IMR-90 (cell line): ENCODE measurements around the gene PCK2. TPM values are rescaled to one million over a fixed set of nuclear protein-coding genes. Genes with fewer than 3 reads are reported as not detected.

Experiments
- ATAC-seq: fragments of 200-7000 bp; cut with Tn5 transposase; 2 replicates; pipeline ENCODE4 v1.9.1; 2020; ENCODE audit warnings: low read depth, mild to moderate bottlenecking, moderate library complexity
- BruUV-seq: library from RNA; stranded (reverse); fragments of 400-500 nt; replicated peaks from 2 replicates; lab custom pipeline; 2021; lab: Mats Ljungman, UMichigan
- CTCF ChIA-PET: fragments of 300-600 bp; formaldehyde crosslinking; extraction: SDS; loops from one replicate; lab custom pipeline; 2021; ENCODE audit warnings: antibody characterized with exemption; lab: Yijun Ruan, JAX
- POLR2A ChIA-PET: fragments of 300-600 bp; sonication (Branson Sonifier 250); formaldehyde crosslinking; loops from one replicate; lab custom pipeline; 2022; ENCODE audit warnings: antibody characterized with exemption; ENCODE audit not compliant: unreplicated experiment; lab: Charles Lee
- DNase-seq: peaks from one replicate; pipeline ENCODE4 v3.0.0; 2013
- H2AFZ ChIP-seq: replicated peaks from 2 replicates; pipeline ENCODE3; 2013; ENCODE audit warnings: low read length, mild to moderate bottlenecking; ENCODE audit not compliant: poor library complexity
- H2AK5ac ChIP-seq: 2 replicates; pipeline ENCODE4 v1.6.1; 2013; ENCODE audit warnings: low read depth, low read length, inconsistent platforms
- H2AK9ac ChIP-seq: replicated peaks from 2 replicates; pipeline ENCODE3; 2013; ENCODE audit warnings: mild to moderate bottlenecking, low read depth, low read length, moderate library complexity; ENCODE audit not compliant: poor library complexity
- H2BK120ac ChIP-seq: 2 replicates; pipeline ENCODE4 v1.6.1; 2013; ENCODE audit warnings: low read depth, low read length, inconsistent platforms
- H2BK15ac ChIP-seq: 3 replicates; pipeline ENCODE4 v1.6.1; 2013; ENCODE audit warnings: low read depth, low read length, inconsistent platforms
- H2BK20ac ChIP-seq: 2 replicates; pipeline ENCODE4 v1.6.1; 2013; ENCODE audit warnings: low read depth, mild to moderate bottlenecking, inconsistent platforms, low read length, moderate library complexity
- H2BK5ac ChIP-seq: 2 replicates; pipeline ENCODE4 v1.6.1; 2013; ENCODE audit warnings: mild to moderate bottlenecking, low read depth, low read length, inconsistent platforms; ENCODE audit not compliant: poor library complexity, severe bottlenecking
- H3K14ac ChIP-seq: replicated peaks from 2 replicates; pipeline ENCODE4 v1.6.1; 2013; ENCODE audit warnings: low read depth, low read length, inconsistent platforms
- H3K18ac ChIP-seq: 2 replicates; pipeline ENCODE4 v1.6.1; 2013; ENCODE audit warnings: low read depth, low read length, control low read depth
- H3K23ac ChIP-seq: 2 replicates; pipeline ENCODE4 v1.6.1; 2013; ENCODE audit warnings: low read depth, low read length, inconsistent platforms
- H3K27ac ChIP-seq: 2 replicates; pipeline ENCODE4 v1.5.1; 2013; ENCODE audit warnings: mild to moderate bottlenecking, control low read depth, low read length; ENCODE audit not compliant: insufficient read depth
- H3K27me3 ChIP-seq: 2 replicates; pipeline ENCODE4 v1.6.1; 2013; ENCODE audit warnings: low read length; ENCODE audit not compliant: control insufficient read depth, insufficient read depth
- H3K36me3 ChIP-seq: 2 replicates; pipeline ENCODE4 v1.6.1; 2013; ENCODE audit warnings: low read length, mixed read lengths; ENCODE audit not compliant: control insufficient read depth, insufficient read depth
- H3K4ac ChIP-seq: 2 replicates; pipeline ENCODE4 v1.6.1; 2013; ENCODE audit warnings: low read depth, low read length, inconsistent platforms
- H3K4me1 ChIP-seq: 2 replicates; pipeline ENCODE4 v1.6.1; 2013; ENCODE audit warnings: low read length, mixed read lengths; ENCODE audit not compliant: control insufficient read depth, insufficient read depth
- H3K4me2 ChIP-seq: 2 replicates; pipeline ENCODE4 v1.6.1; 2013; ENCODE audit warnings: low read depth, mild to moderate bottlenecking, control low read depth, low read length, moderate library complexity
- H3K4me3 ChIP-seq: 2 replicates; pipeline ENCODE4 v1.5.1; 2013; ENCODE audit warnings: low read depth, mild to moderate bottlenecking, control low read depth, low read length, moderate library complexity; ENCODE audit not compliant: insufficient read depth
- H3K56ac ChIP-seq: 2 replicates; pipeline ENCODE4 v1.6.1; 2013; ENCODE audit warnings: low read length, inconsistent platforms; ENCODE audit not compliant: insufficient read depth; ENCODE audit errors: extremely low read depth
- H3K79me1 ChIP-seq, 2 experiments: 2 replicates each; pipeline ENCODE4 v1.6.1; 2013; ENCODE audit warnings: low read length in 2 of 2, inconsistent platforms in 1 of 2, low read depth in 1 of 2
- H3K9ac ChIP-seq: 2 replicates; pipeline ENCODE4 v1.6.1; 2013; ENCODE audit warnings: low read depth, low read length, control low read depth
- H3K9me1 ChIP-seq: 2 replicates; pipeline ENCODE4 v1.6.1; 2013; ENCODE audit warnings: low read length, inconsistent platforms; ENCODE audit not compliant: insufficient read depth
- H3K9me3 ChIP-seq: 2 replicates; pipeline ENCODE4 v1.6.1; 2013; ENCODE audit warnings: low read length; ENCODE audit not compliant: control insufficient read depth, insufficient read depth
- H4K20me1 ChIP-seq: 2 replicates; pipeline ENCODE4 v1.6.1; 2013; ENCODE audit warnings: low read length, inconsistent platforms; ENCODE audit not compliant: insufficient read depth
- H4K5ac ChIP-seq: 2 replicates; pipeline ENCODE4 v1.6.1; 2013; ENCODE audit warnings: mild to moderate bottlenecking, low read depth, low read length, control low read depth
- H4K8ac ChIP-seq, 2 experiments: 2 replicates each; pipeline ENCODE4 v1.6.1; 2013; ENCODE audit warnings: low read depth in 2 of 2, low read length in 2 of 2, control low read depth in 1 of 2, inconsistent platforms in 1 of 2
- H4K91ac ChIP-seq: 2 replicates; pipeline ENCODE4 v1.6.1; 2013; ENCODE audit warnings: low read depth, low read length, inconsistent platforms; ENCODE audit not compliant: insufficient read depth
- BHLHE40 ChIP-seq: fragments of 150-350 bp; IDR thresholded peaks from 2 replicates; pipeline ENCODE4 v1.6.1; 2016; ENCODE audit warnings: mild to moderate bottlenecking, low read depth, low read length
- CEBPB ChIP-seq: IDR thresholded peaks from 2 replicates; pipeline ENCODE4 v1.6.1; 2012; ENCODE audit warnings: low read depth, low read length, improper control_type of control experiment
- CHD1 ChIP-seq: IDR thresholded peaks from 2 replicates; pipeline ENCODE4 v1.6.1; 2012; ENCODE audit warnings: low read depth, low read length, improper control_type of control experiment
- CTCF ChIP-seq: conservative IDR thresholded peaks from 2 replicates; pipeline ENCODE4 v1.5.1; 2012; ENCODE audit warnings: mild to moderate bottlenecking, low read depth, low read length, improper control_type of control experiment
- ELK1 ChIP-seq: fragments of 150-350 bp; IDR thresholded peaks from 2 replicates; pipeline ENCODE4 v1.6.1; 2016; ENCODE audit warnings: low read depth, mild to moderate bottlenecking, low read length, moderate library complexity, borderline replicate concordance
- FOS ChIP-seq: fragments of 150-350 bp; IDR thresholded peaks from 2 replicates; pipeline ENCODE4 v1.6.1; 2016; ENCODE audit warnings: low read depth, low read length
- MAFK ChIP-seq: IDR thresholded peaks from 2 replicates; pipeline ENCODE4 v1.6.1; 2012; ENCODE audit warnings: low read depth, low read length, improper control_type of control experiment
- MAZ ChIP-seq: IDR thresholded peaks from 2 replicates; pipeline ENCODE4 v1.6.1; 2012; ENCODE audit warnings: low read depth, mild to moderate bottlenecking, low read length, improper control_type of control experiment, moderate library complexity, borderline replicate concordance
- MXI1 ChIP-seq: IDR thresholded peaks from 2 replicates; pipeline ENCODE4 v1.6.1; 2012; ENCODE audit warnings: low read depth, mild to moderate bottlenecking, low read length, moderate library complexity, borderline replicate concordance
- NFE2L2 ChIP-seq: fragments of 150-350 bp; IDR thresholded peaks from 2 replicates; pipeline ENCODE4 v1.6.1; 2016; ENCODE audit warnings: low read depth, mild to moderate bottlenecking, low read length
- POLR2A ChIP-seq: IDR thresholded peaks from 2 replicates; pipeline ENCODE4 v1.6.1; 2012; ENCODE audit warnings: mild to moderate bottlenecking, low read depth, low read length
- RAD21 ChIP-seq: IDR thresholded peaks from 2 replicates; pipeline ENCODE4 v1.6.1; 2012; ENCODE audit warnings: low read length, improper control_type of control experiment
- RCOR1 ChIP-seq: IDR thresholded peaks from 2 replicates; pipeline ENCODE4 v1.6.1; 2012; ENCODE audit warnings: mild to moderate bottlenecking, low read length, improper control_type of control experiment; ENCODE audit not compliant: insufficient replicate concordance
- RFX5 ChIP-seq: IDR thresholded peaks from 2 replicates; pipeline ENCODE4 v1.8.0; 2012; ENCODE audit warnings: low read depth, mild to moderate bottlenecking, low read length, moderate library complexity
- SMC3 ChIP-seq: fragments of 150-350 bp; IDR thresholded peaks from 2 replicates; pipeline ENCODE4 v1.6.1; 2016; ENCODE audit warnings: low read depth, mild to moderate bottlenecking, antibody characterized with exemption, low read length, moderate library complexity
- USF2 ChIP-seq: fragments of 150-350 bp; IDR thresholded peaks from 2 replicates; pipeline ENCODE4 v1.6.1; 2017; ENCODE audit warnings: mild to moderate bottlenecking, antibody characterized with exemption, low read length, low read depth
- WGBS, 2 experiments: methylation state at CpG; one replicate each; pipeline versions ENCODE4 v1.1.5 to v1.1.7; 2013; ENCODE audit warnings: missing lambda C conversion rate in 2 of 2; ENCODE audit not compliant: insufficient read length in 1 of 2; ENCODE audit errors: extremely low coverage in 2 of 2; 5-methylcytosine and 5-hydroxymethylcytosine counted together
- dilution Hi-C: fragments of 300-500 bp; cut with HindIII; formaldehyde crosslinking; loops from one replicate; pipeline ENCODE4 v1.14.3; 2018; ENCODE audit warnings: low sequenced_read_pairs; ENCODE audit not compliant: unreplicated experiment
- in situ Hi-C: fragments of 300-500 bp; cut with MboI; formaldehyde crosslinking; loops from 3 replicates; pipeline ENCODE4 v1.14.3; 2019; ENCODE audit warnings: low sequenced_read_pairs, inconsistent platforms, mixed read lengths
- intact Hi-C: fragments of 100-400 bp; cut with micrococcal nuclease; formaldehyde crosslinking; loops from 2 replicates; pipeline ENCODE4 v1.10.0; 2022
- polyA plus RNA-seq, 3 experiments: library from polyadenylated mRNA; depleted of rRNA; stranded (reverse); fragments of >200 nt; gene quantifications; 2 replicates each; pipeline ENCODE4 v1.2.3, GENCODE V29; 2012; ENCODE audit warnings: low replicate concordance in 1 of 3
- total RNA-seq: library from RNA; depleted of rRNA; stranded (reverse); fragments of >200 nt; gene quantifications from 2 replicates; pipeline ENCODE4 v1.2.3, GENCODE V29; 2012

The PCK2 gene
- total and polyA plus RNA-seq, 2 of the 4 experiments (the other 2 are of a cell fraction) = 13.4 to 29.4 TPM

- DNase-seq (no peak), ATAC-seq (no peak)
- no peak overlapping the region for H4K8ac ChIP-seq
- H4K91ac ChIP-seq = no peak overlapping the region
- in situ Hi-C loops (loop anchor here (5.0 kb wide), 1 partner anchor 36 kb away; the partner anchor contains the start of gene PCK2), dilution Hi-C loops (no loop called here), intact Hi-C loops (no loop called here)
- peaks cover 34% of the 10 kb centered on the region; the same call in 1 of the 2 replicates for H3K27me3 ChIP-seq
- POLR2A ChIA-PET = no interaction called here
- H3K4me1 ChIP-seq = 0 out of 2 replicates have a peak, but pooled peaks cover 2% of the 10 kb centered on the region
- no peak overlapping the region for H2AK5ac ChIP-seq
- no peak overlapping the region for H3K4ac ChIP-seq
- H2BK20ac ChIP-seq = no peak overlapping the region
- no peak overlapping the region for H3K4me3 ChIP-seq
- H2AFZ ChIP-seq = no peak overlapping the region
- 0 out of 2 replicates have a peak, but pooled peaks cover 3% of the 10 kb centered on the region for H3K9me1 ChIP-seq
- H3K56ac ChIP-seq = no peak overlapping the region
- H3K4me2 ChIP-seq = no peak overlapping the region
- CTCF ChIA-PET = interaction anchor here (1.0 to 2.7 kb wide), 3 partner anchors 35 to 53 kb away, joined by 3 to 41 read pairs (median 30); partner anchors contain the start of gene PCK2
- BruUV-seq = no TSS peak
- H3K14ac ChIP-seq = no peak overlapping the region
- no peaks in the 10 kb centered on the region for H3K79me1 ChIP-seq
- no peak overlapping the region for H3K18ac ChIP-seq
- H3K9me3 ChIP-seq = no peaks in the 10 kb centered on the region
- no peak overlapping the region for H2AK9ac ChIP-seq
- no peak for TF ChIP-seq BHLHE40
- no peak for TF ChIP-seq MAFK
- no peak for TF ChIP-seq USF2
- no peak for TF ChIP-seq RCOR1
- no peak for TF ChIP-seq FOS
- TF ChIP-seq RFX5 = no peak
- no peak for TF ChIP-seq MXI1
- TF ChIP-seq NFE2L2 = no peak
- no peak for TF ChIP-seq CEBPB
- TF ChIP-seq POLR2A = no peak
- no peak for TF ChIP-seq ELK1
- no peak for TF ChIP-seq RAD21
- no peak for TF ChIP-seq SMC3
- TF ChIP-seq CTCF = no peak
- TF ChIP-seq CHD1 = no peak
- TF ChIP-seq MAZ = no peak
- H3K9ac ChIP-seq = no peak overlapping the region
- H3K23ac ChIP-seq = no peak overlapping the region
- H2BK5ac ChIP-seq = no peak overlapping the region
- H4K20me1 ChIP-seq = peaks cover 3% of the 10 kb centered on the region; the same call in 1 of the 2 replicates
- H2BK120ac ChIP-seq = no peak overlapping the region
- H2BK15ac ChIP-seq = no peak overlapping the region
- WGBS, 2 experiments = 18% methylated on average over 2 of the region's 8 CpGs; no CpG with 5 or more reads in 1 of the 2 experiments
- no peaks in the 10 kb centered on the region for H3K36me3 ChIP-seq
- H4K5ac ChIP-seq = no peak overlapping the region
- H3K27ac ChIP-seq = no peak overlapping the region
These were observed 37.3 kb upstream of the PCK2 start for GRCh38 chr14:24056800-24057184.
